GM19397 (cell line): ENCODE data around the gene MTRFR.
"Not testable (repeated sequence)": the region's sequence is repeated elsewhere in the genome, so short reads cannot be mapped to it uniquely, and the experiment has no call there.

Source experiments
- ATAC-seq: cut with Tn5 transposase; IDR thresholded peaks from one replicate; pipeline ENCODE4 v1.9.1; 2021; ENCODE audit warnings: mild to moderate bottlenecking, moderate library complexity; ENCODE audit not compliant: unreplicated experiment

The MTRFR gene

DNA sequence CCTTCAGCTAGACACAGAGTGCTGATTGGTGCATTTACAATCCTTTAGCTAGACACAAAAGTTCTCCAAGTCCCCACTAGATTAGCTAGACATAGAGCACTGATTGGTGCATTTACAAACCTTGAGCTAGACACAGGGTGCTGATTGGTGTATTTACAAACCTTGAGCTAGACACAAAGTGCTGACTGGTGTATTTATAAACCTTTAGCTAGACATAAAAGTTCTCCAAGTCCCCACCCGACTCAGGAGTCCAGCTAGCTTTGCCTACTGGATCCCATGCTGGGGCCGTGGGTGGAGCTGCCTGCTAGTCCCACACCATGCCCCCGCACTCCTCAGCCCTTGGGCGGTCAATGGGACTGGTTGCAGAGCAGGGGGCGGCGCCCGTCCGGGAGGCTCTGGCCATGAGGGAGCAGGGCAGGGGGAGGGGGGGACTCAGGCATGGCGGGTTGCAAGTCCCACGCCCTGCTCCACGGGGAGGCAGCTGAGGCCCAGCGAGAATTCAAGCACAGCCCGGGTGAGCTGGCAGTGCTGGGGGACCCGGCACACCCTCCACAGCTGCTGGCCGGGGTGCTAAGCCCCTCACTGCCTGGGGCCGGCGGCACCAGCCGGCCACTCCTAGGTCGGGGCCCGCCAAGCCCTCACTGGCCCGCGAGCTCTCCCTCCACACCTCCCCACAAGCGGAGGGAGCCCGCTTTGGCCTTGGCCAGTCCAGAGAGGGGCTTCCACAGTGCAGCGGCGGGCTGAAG, 15.9 kb downstream of the MTRFR start:
- not testable (repeated sequence) for ATAC-seq

DNA sequence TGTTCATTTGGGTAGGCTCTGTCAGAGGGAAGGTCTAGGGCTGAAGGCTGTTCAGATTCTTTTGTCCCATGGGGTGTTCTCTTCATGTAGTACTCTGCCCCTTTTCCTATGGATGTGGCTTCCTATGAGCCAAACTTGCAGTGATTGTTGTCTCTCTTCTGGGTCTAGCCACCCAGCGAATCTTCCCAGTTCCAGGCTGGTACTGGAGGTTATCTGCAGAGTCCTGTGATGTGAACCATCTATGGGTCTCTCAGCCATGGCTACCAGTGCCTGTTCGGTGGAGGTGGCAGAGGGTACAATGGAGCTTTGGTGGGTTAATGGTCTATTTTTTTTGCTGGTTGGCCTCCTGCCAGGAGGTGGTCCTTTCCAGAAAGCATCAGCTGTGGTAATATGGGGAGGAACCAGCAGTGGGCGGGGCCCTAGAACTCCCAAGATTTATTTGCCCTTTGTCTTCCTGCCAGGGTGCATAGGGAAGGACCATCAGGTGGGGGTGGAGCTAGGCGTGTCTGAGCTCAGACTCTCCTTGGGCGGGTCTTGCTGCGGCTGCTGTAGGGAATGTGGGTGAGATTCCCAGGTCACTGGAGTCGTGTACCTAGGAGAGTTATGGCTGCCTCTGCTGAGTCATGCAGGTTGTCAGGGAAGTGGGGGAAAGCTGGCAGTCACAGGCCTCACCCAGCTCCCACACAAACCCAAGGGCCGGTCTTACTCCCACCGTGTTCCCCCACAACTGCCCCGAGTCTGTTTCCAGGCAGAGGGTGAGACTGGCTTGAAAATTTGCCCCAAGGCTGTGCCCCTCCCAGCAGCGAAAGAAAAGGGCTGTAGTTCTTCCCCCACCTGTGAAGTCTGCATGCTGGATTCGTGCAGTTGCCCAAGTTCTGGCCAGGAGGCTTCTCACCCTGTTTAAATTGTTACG, 17.5 kb downstream of the MTRFR start:
- ATAC-seq = no peak

DNA sequence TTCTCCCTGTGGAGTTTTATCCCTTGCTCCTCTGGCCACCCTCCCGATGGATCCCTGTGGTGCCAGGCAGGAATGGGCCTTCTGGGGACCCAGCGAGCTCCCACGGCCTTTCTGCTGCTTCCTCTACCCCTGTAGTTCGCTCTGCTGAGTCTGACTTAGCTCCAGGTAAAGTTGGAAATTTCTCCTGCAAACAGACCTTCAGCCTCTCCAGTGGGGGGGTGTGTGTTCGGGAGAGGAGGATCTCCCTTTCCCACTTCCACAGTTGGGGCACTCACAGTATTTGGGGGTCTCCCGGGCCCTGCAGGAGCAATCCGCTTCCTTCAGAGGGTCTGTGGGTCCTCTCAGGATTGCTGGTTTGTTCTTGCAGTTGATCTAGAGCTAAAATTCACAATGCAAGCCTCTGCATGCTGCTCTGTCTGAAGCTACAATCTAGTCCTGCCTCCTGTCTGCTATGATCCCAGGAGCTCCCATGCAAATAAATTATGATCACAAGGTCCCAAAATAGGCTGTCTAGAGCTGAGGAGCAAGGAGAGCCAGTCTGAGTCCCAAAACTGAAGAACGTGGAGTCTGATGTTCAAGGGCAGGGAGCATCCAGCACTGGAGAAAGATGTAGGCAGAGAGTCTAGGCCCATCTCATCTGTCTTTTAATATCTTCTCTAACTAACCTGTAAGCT, 18.3 kb downstream of the MTRFR start:
- ATAC-seq = no peak

DNA sequence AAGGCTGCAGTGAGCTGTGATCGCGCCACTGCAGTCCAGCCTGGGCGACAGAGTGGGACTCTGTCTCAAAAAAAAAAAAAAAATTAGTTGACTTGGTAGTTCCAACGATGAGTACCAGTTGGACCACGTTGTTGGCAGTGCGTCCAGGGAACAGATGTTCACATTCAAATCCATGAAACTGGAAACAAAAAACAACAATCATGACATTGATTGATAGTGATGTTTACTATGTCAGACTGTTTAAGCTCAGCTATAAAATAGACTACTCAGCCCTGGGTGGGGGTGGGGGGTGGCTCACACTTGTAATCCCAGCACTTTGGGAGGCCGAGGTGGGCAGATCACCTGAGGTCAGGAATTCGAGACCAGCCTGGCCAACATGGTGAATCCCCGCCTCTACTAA, 19.1 kb downstream of the MTRFR start:
- not testable (repeated sequence) for ATAC-seq

DNA sequence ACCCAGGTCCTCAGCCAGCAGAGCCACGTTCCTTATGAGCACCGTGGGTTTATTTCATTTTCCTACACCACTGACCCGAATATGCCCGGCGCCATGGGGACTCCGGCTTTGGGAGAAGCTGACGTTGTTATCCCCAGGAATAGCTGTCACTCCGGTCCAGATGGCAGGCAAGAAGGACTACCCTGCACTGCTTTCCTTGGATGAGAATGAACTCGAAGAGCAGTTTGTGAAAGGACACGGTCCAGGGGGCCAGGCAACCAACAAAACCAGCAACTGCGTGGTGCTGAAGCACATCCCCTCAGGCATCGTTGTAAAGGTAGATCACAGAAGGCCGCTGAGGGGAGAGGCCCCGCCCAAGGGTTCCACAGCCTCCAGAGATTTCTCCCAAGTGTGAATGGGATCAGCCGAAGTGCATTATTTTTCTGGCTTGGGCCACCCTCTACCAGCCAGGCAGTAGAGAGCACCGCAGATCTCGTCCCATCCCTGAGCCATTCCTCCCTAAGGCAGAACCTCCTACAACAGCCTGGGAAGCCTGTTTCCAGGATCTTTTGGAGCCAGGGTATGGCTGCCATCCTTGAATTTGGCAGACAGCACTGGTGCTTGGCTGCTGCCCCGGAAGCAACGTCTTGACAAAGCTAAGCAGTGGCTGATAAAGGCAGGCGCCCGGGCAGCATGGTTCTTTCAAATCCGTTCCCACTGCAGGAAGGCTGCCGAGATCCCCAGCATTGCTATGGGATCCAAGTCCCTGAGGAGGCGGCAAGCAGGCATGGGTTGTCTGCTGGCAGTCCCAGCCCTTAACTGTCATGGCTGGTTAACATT, 20.6 kb downstream of the MTRFR start:
- no peak for ATAC-seq

DNA sequence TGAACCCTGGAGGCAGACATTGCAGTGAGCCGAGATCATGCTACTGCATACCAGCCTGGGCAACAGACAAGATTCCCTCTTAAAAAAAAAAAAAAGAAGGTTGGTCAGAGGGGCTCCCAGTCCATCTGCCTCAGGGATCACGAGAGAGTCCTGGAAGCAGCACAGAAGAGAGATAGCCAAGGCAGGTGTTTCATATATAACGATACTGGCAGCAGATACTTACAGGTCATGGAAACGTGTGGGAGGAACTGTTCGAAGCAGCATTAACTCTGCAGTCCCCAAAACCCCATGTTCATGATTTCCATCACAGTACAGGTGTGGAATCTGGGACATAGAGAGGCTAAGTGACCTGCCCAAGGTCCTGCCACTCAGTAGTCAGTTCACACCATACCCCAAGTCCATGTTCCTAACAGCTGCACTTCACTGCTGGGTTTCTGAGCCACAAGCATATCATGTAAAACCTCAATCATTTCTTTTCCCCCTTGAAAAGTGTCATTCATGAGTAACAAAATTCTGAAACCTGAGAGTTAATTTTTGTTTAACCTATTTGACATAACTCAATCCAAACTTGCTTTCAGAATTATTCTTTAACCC, 21.7 kb downstream of the MTRFR start:
- ATAC-seq = no peak

DNA sequence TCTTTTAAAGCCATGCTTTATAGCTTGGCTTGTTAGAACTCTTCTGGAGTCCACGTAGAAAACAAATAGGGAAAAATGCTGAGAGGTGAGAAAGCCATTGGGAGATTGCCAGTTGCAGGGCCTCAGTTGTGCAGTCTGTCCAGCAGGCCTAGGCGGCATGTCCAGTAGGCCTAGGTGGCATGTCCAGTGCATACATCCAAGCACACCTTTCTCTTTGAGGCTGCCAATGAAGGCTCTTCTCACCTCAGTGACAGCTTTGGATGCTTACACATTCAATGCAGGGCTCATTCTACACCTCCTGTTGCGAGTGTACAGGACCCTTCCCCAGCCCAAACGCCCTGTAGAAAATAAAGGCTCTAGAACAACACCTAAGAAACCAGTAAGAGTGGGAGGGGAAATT, 25.4 kb downstream of the MTRFR start:
- no peak for ATAC-seq

DNA sequence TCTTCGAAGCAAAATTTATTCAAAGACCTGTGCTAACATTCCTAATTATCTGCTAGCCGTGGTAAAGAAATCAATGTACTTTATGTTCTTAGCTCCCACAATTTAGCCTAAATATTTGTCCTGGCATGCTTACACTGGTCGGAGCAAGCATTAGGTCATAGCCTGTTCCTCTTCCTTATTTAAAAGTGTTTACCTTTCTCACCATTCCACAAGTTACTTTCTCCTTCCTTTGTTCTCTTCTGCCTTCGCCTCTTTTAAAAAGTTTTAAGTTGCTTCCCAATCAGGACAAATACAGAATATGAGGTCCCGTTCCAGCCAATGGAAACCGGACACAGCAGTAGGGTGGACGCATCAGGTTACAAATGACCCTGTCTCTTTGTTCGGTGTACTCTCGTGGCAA, 26.8 kb downstream of the MTRFR start:
- ATAC-seq = no peak

DNA sequence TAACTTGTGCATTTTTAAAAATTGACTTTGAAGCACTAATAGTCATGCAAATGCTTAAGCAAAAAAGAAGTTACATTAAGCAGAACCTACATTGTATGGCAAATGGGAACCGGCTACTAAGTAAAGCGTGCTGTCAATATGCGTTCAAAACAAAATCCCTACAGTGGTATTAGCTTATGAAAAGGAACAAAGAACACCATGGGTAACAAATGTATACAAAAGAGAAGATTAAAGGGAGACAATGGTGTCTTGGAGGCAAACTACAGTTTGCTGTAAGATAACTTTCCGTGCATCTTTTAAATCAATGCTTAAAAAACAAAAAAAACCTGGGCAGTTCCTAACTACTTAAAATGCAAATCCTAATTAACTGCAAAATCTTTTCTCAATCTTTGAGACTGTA, 28.0 kb downstream of the MTRFR start:
- ATAC-seq = no peak

DNA sequence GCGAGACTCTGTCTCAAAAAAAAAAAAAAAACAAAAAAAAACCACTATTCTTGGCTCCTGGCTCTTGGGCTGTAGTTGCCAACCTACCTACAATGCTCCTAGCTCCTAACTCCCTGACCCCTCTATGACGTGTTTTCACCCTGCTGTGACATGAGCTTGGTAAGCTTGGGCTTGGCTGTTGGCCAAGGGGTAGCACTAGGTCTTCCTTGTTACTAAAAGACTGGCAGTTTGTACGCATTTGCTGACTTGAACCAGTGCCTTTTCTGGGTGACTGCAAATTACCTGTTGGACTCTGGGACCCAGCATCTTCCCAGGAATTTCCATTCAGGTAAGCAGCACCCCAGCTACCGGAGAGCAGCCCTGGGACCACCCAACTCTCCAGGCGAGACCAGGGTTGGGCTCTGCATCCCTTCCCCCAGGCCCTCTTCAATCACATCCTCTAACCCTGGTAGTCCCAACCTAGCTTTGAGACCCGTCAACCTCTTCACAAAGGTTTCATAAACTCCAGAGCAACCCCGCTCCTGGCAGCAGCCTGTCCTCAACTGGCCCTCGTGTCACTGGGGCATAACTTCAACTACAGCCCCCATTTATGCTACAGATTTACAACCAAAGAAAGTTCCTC, 30.1 kb downstream of the MTRFR start:
- ATAC-seq = no peak

DNA sequence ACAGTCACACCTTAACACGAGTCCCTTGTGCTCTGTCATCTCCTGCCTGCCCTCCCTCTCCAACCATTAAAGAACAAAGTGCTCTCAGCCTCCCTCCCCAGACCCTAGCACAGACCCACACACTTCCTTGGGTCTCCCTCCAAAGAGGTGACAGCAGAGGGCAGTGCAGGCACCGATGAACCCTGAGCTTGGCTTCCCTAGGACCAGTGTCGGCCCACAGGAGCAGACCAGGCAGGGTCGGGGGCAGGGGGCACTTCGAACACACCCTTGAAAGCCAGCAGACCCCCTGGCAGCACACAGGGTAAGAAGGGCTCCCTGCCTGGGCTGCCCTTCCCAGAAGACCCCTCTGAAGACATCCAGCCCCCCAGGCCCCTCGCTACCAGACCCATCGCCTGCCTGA, 31.4 kb downstream of the MTRFR start:
- ATAC-seq = no peak

DNA sequence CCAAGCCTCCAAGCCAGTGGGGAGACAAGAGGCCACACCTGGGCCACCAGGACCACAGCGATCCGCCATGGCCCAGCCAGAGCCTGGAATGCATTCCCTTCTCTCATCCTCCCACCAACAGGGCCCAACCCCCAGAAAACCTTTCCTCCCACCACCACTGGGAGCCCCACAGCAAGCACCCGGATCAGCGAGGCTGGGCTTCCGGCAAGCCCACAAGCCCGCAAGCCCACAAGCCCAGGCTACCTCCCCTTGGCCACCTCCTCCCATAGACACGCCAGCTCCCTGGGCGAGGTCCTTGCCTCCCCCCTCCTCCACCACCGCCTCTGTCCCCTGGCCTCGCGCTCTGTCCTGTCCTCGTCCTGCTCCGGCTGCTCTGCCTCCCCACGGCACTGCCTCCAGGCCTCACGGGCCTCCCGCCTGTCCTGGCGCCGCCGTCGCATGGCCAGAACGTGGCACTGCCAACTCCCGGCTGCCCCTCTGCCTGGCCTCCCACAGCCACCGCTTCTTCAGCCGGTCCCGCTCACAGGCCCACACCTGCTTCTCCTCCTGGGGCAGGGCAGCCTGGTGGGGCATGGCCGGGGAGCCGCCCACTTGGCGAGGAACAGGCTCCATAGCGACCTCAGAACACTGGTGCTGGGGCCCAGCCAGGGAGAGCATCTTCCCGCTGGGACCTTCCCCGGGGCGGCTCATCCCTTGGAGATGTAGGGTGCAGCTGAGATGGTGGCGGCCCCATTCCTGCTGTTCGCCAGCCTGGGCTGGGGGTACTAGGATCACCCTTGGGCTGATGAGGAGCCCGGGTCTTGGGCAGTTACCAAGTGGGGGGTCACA, 32.8 kb downstream of the MTRFR start:
- no peak for ATAC-seq

DNA sequence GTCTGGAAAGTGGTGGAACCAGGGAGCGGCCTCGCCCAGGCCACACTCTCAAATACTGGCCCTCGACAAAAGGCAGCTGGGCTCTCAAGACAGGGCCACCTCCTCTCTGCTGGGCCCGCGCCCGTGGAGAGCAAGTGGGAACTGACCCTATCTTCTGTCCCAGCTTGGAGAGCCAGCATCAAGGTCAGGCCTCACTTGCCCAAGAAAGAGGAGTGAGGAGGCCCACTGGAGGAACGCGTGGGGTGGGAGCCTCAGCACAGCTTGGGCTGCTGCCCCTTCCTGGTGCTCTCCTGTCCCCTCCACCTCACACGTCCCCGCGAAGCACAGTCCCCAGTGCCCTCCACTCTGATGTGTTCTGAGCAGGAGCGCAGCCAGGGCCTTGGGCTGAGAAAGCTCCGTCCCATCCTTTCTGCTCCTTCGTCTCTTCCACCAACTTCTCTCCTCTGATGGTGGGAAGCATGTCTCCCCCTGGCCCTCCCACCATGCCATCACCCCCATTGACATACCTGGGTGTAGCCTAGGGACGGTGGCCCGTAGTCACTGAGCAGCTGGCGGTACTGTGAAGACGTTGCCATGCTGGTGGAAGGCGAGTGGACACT, 33.5 kb downstream of the MTRFR start:
- ATAC-seq = no peak

DNA sequence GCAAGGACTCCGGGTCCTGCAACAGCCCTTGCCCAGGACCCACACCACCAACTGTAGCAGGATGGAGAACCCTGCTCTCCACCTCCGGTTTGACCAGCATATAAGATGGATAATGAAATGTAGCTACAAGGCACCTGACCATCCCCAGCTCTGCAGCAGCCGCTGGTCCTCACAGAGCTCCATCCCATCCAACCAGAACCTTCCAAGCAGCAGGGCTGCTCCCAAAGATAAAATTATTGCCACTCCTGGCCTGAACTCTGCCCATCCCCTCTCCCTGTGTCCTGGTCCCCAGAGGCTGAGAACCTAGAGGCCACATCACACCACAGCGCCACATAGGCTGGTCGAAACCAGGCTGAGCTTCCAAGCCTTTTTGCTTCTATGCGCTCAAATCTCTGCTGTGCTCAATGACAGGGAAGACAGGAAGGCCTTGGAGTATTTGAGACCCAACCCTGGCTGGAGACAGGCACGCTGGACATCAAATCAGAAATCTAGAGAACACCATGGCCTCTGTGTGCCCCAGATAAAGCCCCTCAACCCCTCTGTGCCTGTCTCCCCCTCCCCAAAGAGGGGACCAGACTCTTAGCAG, 34.2 kb downstream of the MTRFR start:
- ATAC-seq = no peak

DNA sequence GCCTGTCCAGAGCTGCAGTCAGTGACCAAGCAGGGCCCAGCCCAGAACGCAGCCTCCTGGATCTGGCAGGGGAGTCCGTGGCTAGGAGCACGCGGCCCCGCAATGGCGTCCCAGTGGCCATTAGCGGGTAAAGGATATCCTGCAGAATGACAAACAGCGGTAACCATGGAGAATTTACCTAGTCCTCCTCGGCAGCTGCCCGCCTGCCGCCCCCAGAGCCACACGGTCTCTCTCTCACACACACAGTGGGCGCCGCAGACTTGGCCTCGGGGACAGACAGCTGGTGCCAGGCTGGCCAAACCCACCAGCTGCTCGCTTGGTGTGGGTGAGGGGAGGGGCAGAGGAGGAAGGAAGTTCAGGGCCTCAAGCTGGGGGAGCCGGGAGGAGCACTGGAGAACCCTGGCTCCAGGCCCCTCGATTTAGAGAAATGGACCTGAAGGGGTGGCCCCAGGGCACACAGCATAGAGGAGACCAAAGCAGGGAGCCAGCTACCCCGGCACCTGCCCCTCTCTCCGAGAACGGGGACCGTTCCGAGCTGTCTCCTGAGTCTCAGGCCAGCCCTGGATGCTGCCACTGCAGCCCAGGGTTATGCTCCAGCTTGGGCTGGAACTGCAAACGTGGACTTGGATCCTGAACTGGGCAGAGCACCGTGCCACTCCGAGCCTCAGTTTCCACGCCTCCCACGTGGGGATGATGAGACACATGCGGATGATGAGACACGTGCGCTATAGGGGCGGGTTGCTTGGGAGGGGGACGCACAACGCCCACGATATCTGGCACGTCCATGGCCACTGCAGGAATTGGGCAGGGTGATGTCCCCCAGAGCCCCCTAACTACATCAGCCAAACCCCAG, 35.0 kb downstream of the MTRFR start:
- no peak for ATAC-seq

DNA sequence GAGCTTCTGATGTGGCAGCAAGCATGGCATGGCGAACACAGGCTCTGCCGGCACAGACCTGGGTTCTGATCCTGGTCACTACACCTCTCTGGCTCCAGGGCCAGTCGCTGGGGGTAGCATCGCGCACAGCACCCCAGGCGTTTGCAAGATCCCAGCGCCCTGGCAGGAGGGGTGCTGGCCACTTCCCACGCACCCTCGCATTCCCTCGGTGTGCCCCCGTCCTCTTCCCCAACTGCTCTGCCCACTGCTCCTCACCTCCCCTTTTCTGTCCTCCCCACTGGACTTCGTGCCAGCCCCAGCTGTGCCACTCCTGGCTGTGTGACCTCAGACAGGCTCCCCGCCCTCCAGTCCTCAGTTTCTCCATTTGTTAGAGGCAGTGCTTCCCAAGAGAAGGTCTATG, 35.6 kb downstream of the MTRFR start:
- ATAC-seq = no peak

DNA sequence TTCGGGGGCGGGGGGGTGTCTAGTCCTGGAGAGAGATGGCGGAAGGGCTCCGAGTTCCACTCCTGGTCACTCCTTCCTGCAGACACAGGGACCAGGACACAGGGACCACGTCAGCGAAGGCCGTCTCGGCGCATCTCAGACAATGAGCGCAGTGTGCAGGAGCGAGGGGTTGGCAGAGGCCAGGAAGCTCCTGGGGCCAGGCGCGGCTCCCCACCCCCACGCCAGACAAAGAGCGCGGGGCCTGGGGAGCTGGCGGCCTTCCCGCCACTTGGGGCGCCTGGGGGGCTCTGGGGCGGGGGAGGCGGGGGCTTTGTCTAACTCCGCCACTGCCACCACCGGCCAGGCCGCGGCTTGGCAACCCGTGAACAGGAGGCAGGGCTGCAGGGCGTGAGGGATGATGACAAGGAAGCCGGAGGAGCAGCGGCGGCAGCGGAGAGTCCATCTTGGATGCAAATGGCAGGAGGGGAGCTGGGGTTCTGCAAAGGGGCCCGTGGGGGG, 36.2 kb downstream of the MTRFR start:
- no peak for ATAC-seq
